Measurements from ENCODE around the gene FH.

Gene FH

DNA sequence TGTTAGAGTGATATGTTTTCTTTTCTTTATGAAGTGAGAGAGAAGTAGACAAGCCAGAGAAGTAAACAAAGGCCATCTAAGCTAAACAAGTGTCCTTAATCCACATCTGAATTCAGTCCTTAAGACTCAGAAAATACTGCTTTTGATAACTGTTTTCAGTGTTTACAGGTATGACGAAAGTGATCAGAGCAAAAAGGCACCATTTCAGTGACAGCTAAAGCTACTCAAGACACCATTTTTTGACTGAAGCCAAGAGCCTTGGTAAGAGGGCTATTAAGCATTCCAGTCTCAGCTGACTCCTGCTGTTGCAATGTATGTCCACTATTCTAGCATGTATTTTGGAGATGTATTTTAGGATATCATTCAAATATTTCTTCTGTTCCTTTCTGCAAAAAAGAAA is 16.7 kb upstream of the FH start:
- CTCF ChIA-PET: interaction anchor here (0.9 to 2.2 kb wide), 4 partner anchors 36 to 463 kb away, joined by 3 to 7 read pairs (median 3); partner anchors contain the start of gene MAP1LC3C
- POLR2A ChIA-PET: no interaction called here
- DNase-seq (ENCODE audit: low read depth, low spot score): no peak
- TF ChIP-seq, protein P1, sequence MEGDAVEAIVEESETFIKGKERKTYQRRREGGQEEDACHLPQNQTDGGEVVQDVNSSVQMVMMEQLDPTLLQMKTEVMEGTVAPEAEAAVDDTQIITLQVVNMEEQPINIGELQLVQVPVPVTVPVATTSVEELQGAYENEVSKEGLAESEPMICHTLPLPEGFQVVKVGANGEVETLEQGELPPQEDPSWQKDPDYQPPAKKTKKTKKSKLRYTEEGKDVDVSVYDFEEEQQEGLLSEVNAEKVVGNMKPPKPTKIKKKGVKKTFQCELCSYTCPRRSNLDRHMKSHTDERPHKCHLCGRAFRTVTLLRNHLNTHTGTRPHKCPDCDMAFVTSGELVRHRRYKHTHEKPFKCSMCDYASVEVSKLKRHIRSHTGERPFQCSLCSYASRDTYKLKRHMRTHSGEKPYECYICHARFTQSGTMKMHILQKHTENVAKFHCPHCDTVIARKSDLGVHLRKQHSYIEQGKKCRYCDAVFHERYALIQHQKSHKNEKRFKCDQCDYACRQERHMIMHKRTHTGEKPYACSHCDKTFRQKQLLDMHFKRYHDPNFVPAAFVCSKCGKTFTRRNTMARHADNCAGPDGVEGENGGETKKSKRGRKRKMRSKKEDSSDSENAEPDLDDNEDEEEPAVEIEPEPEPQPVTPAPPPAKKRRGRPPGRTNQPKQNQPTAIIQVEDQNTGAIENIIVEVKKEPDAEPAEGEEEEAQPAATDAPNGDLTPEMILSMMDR (IDR thresholded peaks at IDR 0.05; ENCODE audit: insufficient read depth, low read length, missing control alignments): no peak
- no peak overlapping the region for H3K4me3 ChIP-seq (ENCODE audit: low read depth, low read length)

DNA sequence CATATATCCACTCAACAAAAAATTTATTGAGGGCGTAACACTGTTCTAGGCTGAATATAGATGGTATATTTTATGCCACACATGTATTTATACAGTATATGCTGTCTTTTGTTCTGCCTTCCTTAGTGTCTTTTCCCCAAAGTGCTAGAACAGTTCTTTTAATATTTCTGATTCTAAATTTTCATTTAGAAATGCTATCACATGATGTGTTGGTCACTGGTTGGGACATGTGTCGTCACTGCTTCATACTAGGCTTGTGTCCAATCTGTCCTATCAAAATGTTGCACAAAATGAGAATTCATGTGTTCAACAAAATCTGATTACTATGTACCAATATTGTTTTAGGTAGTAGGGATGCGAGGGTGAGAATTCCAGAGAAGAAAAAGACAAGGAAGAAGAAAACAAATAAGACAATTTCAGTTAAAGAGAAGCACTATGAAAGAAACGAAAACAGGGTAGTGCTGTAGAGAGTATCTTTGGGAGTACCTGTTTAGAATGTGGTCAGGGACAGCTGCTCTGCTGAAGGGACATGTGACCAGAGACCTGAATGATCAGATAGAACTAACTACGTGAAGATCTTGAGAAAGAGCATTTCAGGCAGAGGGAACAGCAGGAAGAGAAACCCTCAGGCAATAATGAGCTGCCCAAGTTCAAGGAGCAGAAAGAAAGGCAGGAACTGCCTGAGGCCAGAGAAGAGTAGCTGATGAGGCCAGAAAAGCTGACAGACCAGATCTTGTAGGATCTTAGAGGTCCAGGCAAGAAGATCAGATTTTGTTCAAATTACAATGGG is 14.0 kb upstream of the FH start:
- no peak for DNase-seq (ENCODE audit: low read depth, low spot score)
- CTCF ChIA-PET: interaction anchor here (1.1 to 2.2 kb wide), 7 partner anchors 35 to 301 kb away, joined by 3 to 12 read pairs (median 4); no protein-coding TSS in a partner anchor
- POLR2A ChIA-PET: no interaction called here
- no peak overlapping the region for H3K4me3 ChIP-seq (ENCODE audit: low read depth, low read length)
- TF ChIP-seq, protein P1 (IDR thresholded peaks at IDR 0.05; ENCODE audit: insufficient read depth, low read length, missing control alignments): no peak

DNA sequence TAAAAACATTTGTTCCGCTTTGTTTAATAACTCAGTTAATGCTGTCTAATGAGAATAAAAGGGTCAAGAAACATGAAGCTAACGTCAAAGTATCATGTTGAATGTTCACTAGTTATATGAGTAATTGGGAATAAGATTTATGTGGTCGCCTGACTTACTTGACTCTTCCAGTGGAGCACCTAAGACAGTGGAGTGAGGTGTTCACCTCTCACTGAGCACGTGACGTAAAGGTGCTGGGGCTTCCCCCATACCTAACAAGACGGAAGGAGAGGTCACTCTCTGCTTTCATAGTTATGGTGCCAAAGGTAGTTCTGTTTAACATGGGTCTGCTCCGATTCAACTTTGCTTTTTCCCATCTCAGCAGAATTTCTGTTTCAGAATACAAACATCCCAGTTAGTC is 13.3 kb upstream of the FH start:
- no peak for DNase-seq (ENCODE audit: low read depth, low spot score)
- TF ChIP-seq, protein P1 (IDR thresholded peaks at IDR 0.05; ENCODE audit: insufficient read depth, low read length, missing control alignments): no peak
- no peak overlapping the region for H3K4me3 ChIP-seq (ENCODE audit: low read depth, low read length)
- ChIA-PET CTCF (interaction anchor here (0.6 to 2.2 kb wide), 13 partner anchors 13 to 454 kb away, joined by 3 to 12 read pairs (median 3); partner anchors contain the start of gene FH), POLR2A (no interaction called here)

DNA sequence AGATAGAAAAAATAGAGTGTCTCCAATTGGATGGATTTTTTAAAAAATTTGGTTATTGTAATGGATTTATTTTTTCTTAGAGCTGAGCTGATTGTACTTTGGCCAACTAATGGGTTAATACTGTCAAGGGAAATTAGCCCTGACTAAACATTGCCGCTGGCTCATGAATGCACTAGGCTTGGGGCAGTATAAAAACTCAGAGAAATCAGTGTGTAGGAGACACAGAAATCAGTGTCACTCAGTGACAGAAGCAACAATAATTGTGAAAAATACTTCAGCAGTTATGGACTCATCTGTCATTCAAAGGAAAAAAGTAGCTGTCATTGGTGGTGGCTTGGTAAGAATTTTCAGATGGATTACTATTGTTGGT is 12.6 kb upstream of the FH start, which contains the start of gene KMO:
TSS of gene KMO (plus strand) at position 217 of the 370 bp plus-strand sequence. CDS start at position 284, 67 bp downstream.
- peak within 1 kb of the TSS; percentile 44 for H3K4me3 ChIP-seq (ENCODE audit: low read depth, low read length)
- ChIA-PET CTCF (interaction anchor here (0.6 to 2.2 kb wide), 14 partner anchors 12 to 455 kb away, joined by 3 to 12 read pairs (median 3); partner anchors contain the start of gene FH), POLR2A (no interaction called here)
- DNase-seq (ENCODE audit: low read depth, low spot score): no peak
- TF ChIP-seq, protein P1 (IDR thresholded peaks at IDR 0.05; ENCODE audit: insufficient read depth, low read length, missing control alignments): no peak

DNA sequence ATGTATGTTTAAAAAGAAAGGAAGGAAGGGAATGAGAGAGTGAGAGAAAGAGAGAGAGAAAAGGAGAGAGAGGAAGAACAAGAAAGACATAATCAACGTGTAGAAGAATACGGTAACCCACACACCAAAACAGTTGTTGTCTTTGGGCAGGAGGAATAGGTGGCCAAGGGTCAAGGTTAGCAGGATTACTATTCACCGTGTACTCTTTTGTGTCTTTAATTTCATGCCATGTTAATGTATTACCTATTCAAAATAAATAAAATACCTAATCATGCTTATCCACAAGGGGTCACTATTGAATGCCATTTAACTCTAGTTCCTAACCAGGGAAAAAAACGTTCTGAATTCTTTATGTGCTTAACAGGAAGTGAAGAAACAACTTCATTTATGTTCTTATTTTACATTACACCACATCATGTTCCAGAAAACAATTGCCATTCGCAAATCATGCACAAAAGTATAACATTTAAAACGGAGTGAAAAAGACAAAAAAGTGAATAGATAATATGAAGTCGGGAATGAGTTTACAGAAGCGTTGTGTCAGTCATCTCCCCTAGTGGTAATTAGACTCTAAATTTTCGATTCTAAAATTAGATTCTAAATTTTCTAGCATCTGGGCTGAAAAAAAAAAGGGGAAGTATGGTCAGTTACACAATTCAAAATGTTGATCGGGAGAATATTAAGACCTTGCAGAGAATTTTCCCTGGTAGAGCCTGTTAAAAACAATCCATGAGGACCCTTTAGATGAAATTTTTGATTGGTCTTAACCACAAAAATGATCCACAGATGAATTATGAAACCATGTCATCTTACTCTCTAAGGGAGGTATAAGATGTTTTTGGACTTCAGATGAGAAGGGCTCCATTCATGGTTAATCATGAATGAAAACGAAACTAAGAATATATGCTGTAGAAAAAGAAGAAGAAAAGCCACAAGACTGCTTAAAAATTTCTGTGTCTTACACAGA is 11.9 kb upstream of the FH start:
- ChIA-PET CTCF (interaction anchor here (0.6 to 2.2 kb wide), 21 partner anchors 11 to 455 kb away, joined by 3 to 17 read pairs (median 4); partner anchors contain the start of gene FH), POLR2A (no interaction called here)
- TF ChIP-seq, protein P1 (IDR thresholded peaks at IDR 0.05; ENCODE audit: insufficient read depth, low read length, missing control alignments): peak; percentile 26
- peak; percentile 47 for DNase-seq (ENCODE audit: low read depth, low spot score)
- H3K4me3 ChIP-seq (ENCODE audit: low read depth, low read length): peak overlapping the region; percentile 44

Data from AG04449 (cell line).